Adrenal gland (tissue), 12 donors: ENCODE data around the gene HPS4. TPM values are rescaled to one million over a fixed set of nuclear protein-coding genes. Genes with fewer than 3 reads are reported as not detected.

Source experiments
- DNase-seq, 7 donors: peaks; one replicate each; pipeline ENCODE4 v3.0.0-alpha.2; 2019 to 2020
- H3K27ac ChIP-seq, 5 donors: fragments of 200-600 bp; sonication (generic) in 4 of 5; 1 replicate in 3 of 5; 2 replicates in 2 of 5; pipeline versions ENCODE4 v1.5.1 to v1.8.0; 2016 to 2020; ENCODE audit warnings: mild to moderate bottlenecking in 1 of 5
- H3K27me3 ChIP-seq: fragments of 200-600 bp; 2 replicates; pipeline ENCODE4 v1.8.0; 2021
- H3K36me3 ChIP-seq, 2 donors: fragments of 200-600 bp; replicated peaks in 1 of 2; 1 replicate in 1 of 2; 2 replicates in 1 of 2; pipeline versions ENCODE4 v1.5.1 to v1.8.0; 2018 to 2022
- H3K4me1 ChIP-seq, 2 donors: fragments of 200-600 bp; replicated peaks in 1 of 2; 1 replicate in 1 of 2; 2 replicates in 1 of 2; pipeline versions ENCODE4 v1.5.1 to v1.8.0; 2018 to 2021
- H3K4me3 ChIP-seq, 4 donors: fragments of 200-600 bp; sonication (generic) in 3 of 4; one replicate each; pipeline ENCODE4 v1.5.1; 2016 to 2018
- H3K9me3 ChIP-seq, 3 donors: fragments of 200-600 bp; sonication (generic) in 1 of 3; replicated peaks in 1 of 3; 1 replicate in 2 of 3; 2 replicates in 1 of 3; pipeline versions ENCODE4 v1.5.1 to v1.8.0; 2016 to 2021
- CTCF ChIP-seq, 6 experiments: fragments of 450-650 bp in 4 of 6; fragments of 200-600 bp in 2 of 6; sonication (generic) in 1 of 6; IDR thresholded peaks; 1 replicate in 5 of 6; 2 replicates in 1 of 6; pipeline versions ENCODE4 v1.5.1 to v1.8.0; 2016 to 2021; ENCODE audit warnings: antibody characterized with exemption in 6 of 6, mild to moderate bottlenecking in 2 of 6, moderate library complexity in 1 of 6
- POLR2A ChIP-seq, 2 donors: fragments of 450-650 bp; IDR thresholded peaks; one replicate each; pipeline ENCODE4 v1.6.1; 2017; ENCODE audit warnings: antibody characterized with exemption in 2 of 2, mild to moderate bottlenecking in 2 of 2, moderate library complexity in 1 of 2
- WGBS, 4 donors: extraction: QIAGEN DNeasy Blood & Tissue Kit in 2 of 4; methylation state at CpG; one replicate each; pipeline versions ENCODE4 v1.1.5 to v1.1.7; 2013 to 2017; 5-methylcytosine and 5-hydroxymethylcytosine counted together
- intact Hi-C, 2 donors: fragments of 100-400 bp; cut with DNase I; formaldehyde crosslinking; loops; one replicate each; pipeline versions ENCODE4 v1.14.1 to v1.15.0; 2022 to 2023
- polyA plus RNA-seq, 3 donors: library from polyadenylated mRNA; stranded (reverse); fragments of 200-250 nt in 2 of 3; fragments of 350-450 nt in 1 of 3; fragmentation: Illumina TruSeq in 1 of 3; extraction: RNeasy Lipid Tissue Mini Kit (QIAGEN cat#74804) in 1 of 3; gene quantifications; one replicate each; pipeline ENCODE4 v1.2.3, GENCODE V29; 2013 to 2014
- total RNA-seq, 9 donors: library from RNA; depleted of rRNA in 4 of 9; stranded (reverse); fragments of >200 nt in 4 of 9; fragments of 120-200 nt in 1 of 9; fragmentation: NEBNext Ultra II Directional in 1 of 9; extraction: Animal tissue kit (Norgen Biotek cat#: 25700) in 1 of 9; gene quantifications; one replicate each; pipeline versions ENCODE4 v1.1.0 to v1.2.4, GENCODE V29; 2013 to 2023
- donor health status: healthy with polysubstance abuse.
- donor health status: Bipolar disorder and iron deficiency.
- donor health status: DM: yes; HTN: yes; CAD: no.
- donor health status: DM: no; HTN: no; CAD: no.
- donor health status: DM: no; HTN: no; CAD: no.
- donor health status: DM: yes; HTN: yes; CAD: no.

HPS4 gene
- total and polyA plus RNA-seq, 12 donors: 19.9 to 38.6 (median 31.9) TPM

DNA sequence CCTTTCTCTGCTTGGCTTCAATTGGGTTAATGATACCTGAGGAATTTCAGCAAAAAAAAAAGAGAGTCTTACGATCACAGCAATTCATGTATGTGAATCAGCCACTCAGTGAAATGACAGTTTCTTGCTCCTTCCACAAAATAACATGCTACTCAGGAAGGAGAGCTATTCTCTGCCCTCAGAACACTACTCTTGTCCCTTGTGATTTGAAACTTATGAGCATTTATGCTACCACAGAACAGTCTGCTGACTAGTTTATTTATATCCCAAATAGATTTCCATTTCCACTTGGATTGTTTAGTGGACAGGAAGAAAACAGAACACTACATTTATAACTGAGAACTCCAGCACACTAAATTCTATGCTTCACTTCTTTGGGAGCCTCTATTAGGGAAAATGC, 20.2 kb upstream of the HPS4 start:
- TF ChIP-seq POLR2A (IDR thresholded peaks at IDR 0.05): no peak
- no peak for TF ChIP-seq CTCF (IDR thresholded peaks at IDR 0.05)
- H3K4me3 ChIP-seq: no peak overlapping the region
- H3K27ac ChIP-seq: no peak overlapping the region
- no peak for DNase-seq
- 62 to 92% (median 70%) methylated on average over 1 of the region's 1 CpG for whole genome bisulfite sequencing, 4 donors
- no peaks in the 10 kb centered on the region for H3K27me3 ChIP-seq
- no peaks in the 10 kb centered on the region for H3K4me1 ChIP-seq
- H3K9me3 ChIP-seq: no peaks in the 10 kb centered on the region
- intact Hi-C loops: no loop called here
- peaks cover 0 to 100% of the 10 kb centered on the region in 2 donors for H3K36me3 ChIP-seq

DNA sequence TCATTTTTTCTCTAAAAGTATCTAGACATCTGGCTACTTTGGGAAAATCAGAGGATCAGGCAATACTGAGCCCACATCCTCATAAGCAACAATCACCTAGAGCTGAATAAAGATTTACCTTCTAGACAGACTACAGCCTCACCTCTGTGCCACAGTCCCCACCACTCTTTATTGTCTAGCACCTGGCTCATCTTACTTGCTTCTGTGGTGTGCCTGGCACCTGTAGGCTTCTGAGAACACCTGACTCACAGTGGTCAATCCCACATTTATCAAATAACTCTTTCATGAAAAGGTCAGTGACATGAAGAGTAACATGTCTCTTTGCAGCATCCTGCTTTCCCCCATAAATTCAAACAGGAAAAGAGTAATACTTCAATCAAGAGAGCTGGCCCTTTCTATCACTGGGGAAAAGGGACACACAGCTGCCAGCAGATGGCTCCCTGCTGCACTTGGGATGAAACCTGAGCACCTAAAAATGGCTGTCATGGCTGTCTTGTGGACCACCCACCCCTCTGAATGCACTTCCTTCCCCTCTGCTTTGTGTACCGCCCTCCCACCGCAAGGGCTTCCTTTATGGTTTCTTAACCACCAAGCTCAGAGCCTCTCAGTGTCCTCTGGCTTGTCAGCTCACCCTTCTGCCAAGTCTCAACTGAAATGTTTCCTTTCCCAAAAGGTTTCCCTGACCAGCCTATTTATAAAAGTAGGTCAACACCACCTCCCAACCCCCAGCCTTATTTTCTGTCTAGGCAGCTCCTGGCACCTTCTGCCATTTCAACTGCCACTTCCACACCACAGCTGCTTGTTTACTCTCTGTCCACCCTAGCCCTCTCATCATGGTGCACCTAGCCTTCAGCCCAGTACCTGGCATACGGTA, 19.3 kb upstream of the HPS4 start:
- H3K4me3 ChIP-seq: no peak overlapping the region

DNA sequence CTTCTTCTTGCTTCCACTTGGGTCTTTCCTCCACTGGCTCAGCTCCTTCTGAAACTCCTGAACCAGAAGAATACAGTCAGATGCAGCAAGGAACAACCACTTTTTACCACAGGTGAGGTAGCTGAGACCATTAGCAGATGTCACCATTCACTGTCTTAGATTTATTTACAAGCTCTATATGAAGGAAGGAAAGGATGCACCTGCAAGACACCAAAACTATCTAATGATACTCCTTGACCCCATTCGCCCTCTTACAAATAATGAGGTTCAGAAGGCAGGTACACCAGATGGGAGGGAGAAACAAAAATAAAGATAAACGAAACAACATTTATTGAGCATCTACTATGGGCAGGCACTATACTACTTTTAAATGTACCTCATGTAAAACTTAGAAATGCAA, 18.4 kb upstream of the HPS4 start:
- Histone ChIP-seq H3K4me1 (no peaks in the 10 kb centered on the region), H3K36me3 (peaks cover 0 to 99% of the 10 kb centered on the region in 2 donors), H3K4me3 (no peak overlapping the region), H3K27me3 (no peaks in the 10 kb centered on the region), H3K27ac (no peak overlapping the region), H3K9me3 (no peaks in the 10 kb centered on the region)
- intact Hi-C loops: no loop called here
- DNase-seq: no peak
- no peak for TF ChIP-seq POLR2A (IDR thresholded peaks at IDR 0.05)
- no peak for TF ChIP-seq CTCF (IDR thresholded peaks at IDR 0.05)
- WGBS, 4 donors: 79 to 88% (median 87%) methylated on average over 2 of the region's 2 CpGs

More for the DNA sequence above, 19.3 kb upstream of the HPS4 start:
- WGBS, 4 donors: 24 to 40% (median 34%) methylated on average over 3 of the region's 3 CpGs
- H3K27ac ChIP-seq: no peak overlapping the region
- TF ChIP-seq CTCF (IDR thresholded peaks at IDR 0.05) (peak; percentile 15 to 57 (median 47)), POLR2A (IDR thresholded peaks at IDR 0.05) (no peak)
- intact Hi-C loops: no loop called here
- no peaks in the 10 kb centered on the region for H3K4me1 ChIP-seq
- peaks cover 0 to 100% of the 10 kb centered on the region in 2 donors for H3K36me3 ChIP-seq
- peak; percentile 30 to 66 (median 43) for DNase-seq
- no peaks in the 10 kb centered on the region for H3K9me3 ChIP-seq
- no peaks in the 10 kb centered on the region for H3K27me3 ChIP-seq

DNA sequence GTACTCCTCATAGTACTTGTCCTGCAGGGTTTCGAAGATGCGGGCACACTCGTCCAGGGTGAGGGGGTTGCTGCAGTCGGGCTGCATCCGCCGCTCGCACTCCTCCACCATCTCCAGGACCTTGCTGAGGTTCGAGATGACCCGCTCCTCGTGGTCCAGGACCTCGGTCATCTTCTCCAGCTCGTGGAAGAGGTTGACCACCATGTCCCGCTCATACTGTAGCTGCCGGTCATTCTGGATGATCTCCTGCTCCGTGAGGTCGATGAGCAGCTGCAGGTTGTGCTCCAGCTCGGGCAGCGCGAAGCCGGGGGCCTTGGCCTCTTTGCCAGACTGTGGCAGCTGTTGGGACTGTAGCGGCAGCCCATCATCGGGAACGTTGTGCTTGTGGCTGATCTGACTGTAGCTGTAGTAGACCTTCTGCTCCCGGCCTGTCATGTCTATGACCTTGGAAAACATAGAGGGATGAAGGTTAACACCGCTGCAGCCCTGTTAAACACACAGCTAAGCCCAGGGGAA, 15.7 kb upstream of the HPS4 start:
- Histone ChIP-seq H3K4me3 (no peak overlapping the region), H3K27me3 (no peaks in the 10 kb centered on the region), H3K4me1 (no peaks in the 10 kb centered on the region), H3K27ac (no peak overlapping the region), H3K9me3 (no peaks in the 10 kb centered on the region), H3K36me3 (peaks cover 0 to 99% of the 10 kb centered on the region in 2 donors)
- TF ChIP-seq CTCF (IDR thresholded peaks at IDR 0.05): no peak
- TF ChIP-seq POLR2A (IDR thresholded peaks at IDR 0.05): no peak
- intact Hi-C loops: no loop called here
- WGBS, 4 donors: 74 to 84% (median 82%) methylated on average over 22 to 25 of the region's 25 CpGs
- no peak for DNase-seq
